Ishikawa (cell line): ENCODE measurements around the gene SLC12A5.

Experiments used
- EGR1 ChIP-seq: IDR thresholded peaks from 2 replicates; pipeline ENCODE4 v1.6.1; 2012
- EP300 ChIP-seq: IDR thresholded peaks from 2 replicates; pipeline ENCODE4 v1.6.1; 2012; ENCODE audit warnings: borderline replicate concordance
- YY1 ChIP-seq: IDR thresholded peaks from 2 replicates; pipeline ENCODE4 v1.6.1; 2012; ENCODE audit warnings: low read depth
- TF ChIP-seq, protein P1 (sequence below): IDR thresholded peaks from 2 replicates; pipeline ENCODE4 v1.6.1; 2012; ENCODE audit warnings: low read depth, mild to moderate bottlenecking

DNA sequence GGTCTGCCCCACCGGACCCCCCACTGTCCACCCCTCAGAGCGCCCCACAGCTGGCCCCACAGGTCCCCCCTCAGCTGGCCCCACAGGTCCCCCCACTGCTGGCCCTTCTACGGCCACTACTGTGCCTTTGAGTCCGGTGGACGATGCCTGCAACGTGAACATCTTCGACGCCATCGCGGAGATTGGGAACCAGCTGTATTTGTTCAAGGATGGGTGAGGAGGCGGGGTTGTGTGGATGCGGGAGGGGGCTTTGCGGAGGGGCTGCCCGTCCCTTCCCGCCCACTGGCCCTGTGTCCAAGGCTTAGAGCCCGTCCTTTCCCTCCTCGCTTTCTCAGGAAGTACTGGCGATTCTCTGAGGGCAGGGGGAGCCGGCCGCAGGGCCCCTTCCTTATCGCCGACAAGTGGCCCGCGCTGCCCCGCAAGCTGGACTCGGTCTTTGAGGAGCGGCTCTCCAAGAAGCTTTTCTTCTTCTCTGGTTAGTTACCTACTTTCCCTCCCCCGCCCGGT is 15.6 kb upstream of the SLC12A5 start:
- TF ChIP-seq EGR1 = no peak
- TF ChIP-seq YY1 = no peak
- TF ChIP-seq, protein P1, sequence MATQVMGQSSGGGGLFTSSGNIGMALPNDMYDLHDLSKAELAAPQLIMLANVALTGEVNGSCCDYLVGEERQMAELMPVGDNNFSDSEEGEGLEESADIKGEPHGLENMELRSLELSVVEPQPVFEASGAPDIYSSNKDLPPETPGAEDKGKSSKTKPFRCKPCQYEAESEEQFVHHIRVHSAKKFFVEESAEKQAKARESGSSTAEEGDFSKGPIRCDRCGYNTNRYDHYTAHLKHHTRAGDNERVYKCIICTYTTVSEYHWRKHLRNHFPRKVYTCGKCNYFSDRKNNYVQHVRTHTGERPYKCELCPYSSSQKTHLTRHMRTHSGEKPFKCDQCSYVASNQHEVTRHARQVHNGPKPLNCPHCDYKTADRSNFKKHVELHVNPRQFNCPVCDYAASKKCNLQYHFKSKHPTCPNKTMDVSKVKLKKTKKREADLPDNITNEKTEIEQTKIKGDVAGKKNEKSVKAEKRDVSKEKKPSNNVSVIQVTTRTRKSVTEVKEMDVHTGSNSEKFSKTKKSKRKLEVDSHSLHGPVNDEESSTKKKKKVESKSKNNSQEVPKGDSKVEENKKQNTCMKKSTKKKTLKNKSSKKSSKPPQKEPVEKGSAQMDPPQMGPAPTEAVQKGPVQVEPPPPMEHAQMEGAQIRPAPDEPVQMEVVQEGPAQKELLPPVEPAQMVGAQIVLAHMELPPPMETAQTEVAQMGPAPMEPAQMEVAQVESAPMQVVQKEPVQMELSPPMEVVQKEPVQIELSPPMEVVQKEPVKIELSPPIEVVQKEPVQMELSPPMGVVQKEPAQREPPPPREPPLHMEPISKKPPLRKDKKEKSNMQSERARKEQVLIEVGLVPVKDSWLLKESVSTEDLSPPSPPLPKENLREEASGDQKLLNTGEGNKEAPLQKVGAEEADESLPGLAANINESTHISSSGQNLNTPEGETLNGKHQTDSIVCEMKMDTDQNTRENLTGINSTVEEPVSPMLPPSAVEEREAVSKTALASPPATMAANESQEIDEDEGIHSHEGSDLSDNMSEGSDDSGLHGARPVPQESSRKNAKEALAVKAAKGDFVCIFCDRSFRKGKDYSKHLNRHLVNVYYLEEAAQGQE = no peak
- no peak for TF ChIP-seq EP300
